Kidney epithelial cell (primary cell): ENCODE measurements around the gene DTYMK. TPM values are rescaled to one million over a fixed set of nuclear protein-coding genes. Genes with fewer than 3 reads are reported as not detected.
A peak's percentile ranks its signal among the peaks of the same experiment; 100 is the strongest.

Experiments
- DNase-seq: peaks from one replicate; pipeline ENCODE4 v3.0.0-alpha.2; 2010; ENCODE audit warnings: low read depth
- H3K27me3 ChIP-seq: 2 replicates; pipeline ENCODE4 v1.6.0; 2011; ENCODE audit warnings: low read length; ENCODE audit not compliant: control insufficient read depth, insufficient read depth
- H3K36me3 ChIP-seq: 2 replicates; pipeline ENCODE4 v1.5.1; 2011; ENCODE audit warnings: low read length; ENCODE audit not compliant: control insufficient read depth, insufficient read depth
- H3K4me3 ChIP-seq: 2 replicates; pipeline ENCODE4 v1.5.1; 2011; ENCODE audit warnings: low read depth, mild to moderate bottlenecking, control low read depth, low read length
- total RNA-seq: library from RNA; depleted of rRNA; stranded (reverse); fragments of >200 nt; gene quantifications from 2 replicates; pipeline ENCODE4 v1.2.3, GENCODE V29; 2015
- TF ChIP-seq, protein P1 (sequence below): IDR thresholded peaks from 2 replicates; pipeline ENCODE4 v1.5.1; 2011; ENCODE audit warnings: mild to moderate bottlenecking, moderate library complexity, low read length, control low read depth, inconsistent platforms; ENCODE audit not compliant: insufficient read depth, poor library complexity, severe bottlenecking

Gene DTYMK
- total RNA-seq, 1 donor from 2014 or later = 35.6 TPM

DNA sequence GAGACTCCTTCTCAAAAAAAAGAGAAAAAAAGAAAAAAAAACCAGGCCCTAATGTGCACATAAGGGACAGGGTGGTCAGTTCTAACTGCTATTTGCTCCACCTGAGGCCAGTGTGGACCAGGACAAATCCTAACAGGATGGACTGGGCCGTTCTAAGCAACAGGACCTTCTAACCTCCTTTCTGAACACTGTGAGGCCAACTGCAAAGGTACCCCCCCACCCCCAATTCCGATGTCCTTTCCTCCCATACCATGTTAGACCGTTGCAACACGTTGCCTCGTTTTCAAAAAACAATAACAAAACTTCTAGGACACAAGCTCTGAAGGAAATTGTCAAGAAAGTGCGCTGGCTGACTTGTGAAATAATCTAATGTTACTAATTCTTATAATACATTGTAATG is 50.9 kb downstream of the DTYMK start:
- TF ChIP-seq, protein P1, sequence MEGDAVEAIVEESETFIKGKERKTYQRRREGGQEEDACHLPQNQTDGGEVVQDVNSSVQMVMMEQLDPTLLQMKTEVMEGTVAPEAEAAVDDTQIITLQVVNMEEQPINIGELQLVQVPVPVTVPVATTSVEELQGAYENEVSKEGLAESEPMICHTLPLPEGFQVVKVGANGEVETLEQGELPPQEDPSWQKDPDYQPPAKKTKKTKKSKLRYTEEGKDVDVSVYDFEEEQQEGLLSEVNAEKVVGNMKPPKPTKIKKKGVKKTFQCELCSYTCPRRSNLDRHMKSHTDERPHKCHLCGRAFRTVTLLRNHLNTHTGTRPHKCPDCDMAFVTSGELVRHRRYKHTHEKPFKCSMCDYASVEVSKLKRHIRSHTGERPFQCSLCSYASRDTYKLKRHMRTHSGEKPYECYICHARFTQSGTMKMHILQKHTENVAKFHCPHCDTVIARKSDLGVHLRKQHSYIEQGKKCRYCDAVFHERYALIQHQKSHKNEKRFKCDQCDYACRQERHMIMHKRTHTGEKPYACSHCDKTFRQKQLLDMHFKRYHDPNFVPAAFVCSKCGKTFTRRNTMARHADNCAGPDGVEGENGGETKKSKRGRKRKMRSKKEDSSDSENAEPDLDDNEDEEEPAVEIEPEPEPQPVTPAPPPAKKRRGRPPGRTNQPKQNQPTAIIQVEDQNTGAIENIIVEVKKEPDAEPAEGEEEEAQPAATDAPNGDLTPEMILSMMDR = no peak
- DNase-seq = no peak
- H3K36me3 ChIP-seq = peaks cover 6% of the 10 kb centered on the region
- H3K4me3 ChIP-seq = peak overlapping the region; percentile 97
- no peaks in the 10 kb centered on the region for H3K27me3 ChIP-seq

DNA sequence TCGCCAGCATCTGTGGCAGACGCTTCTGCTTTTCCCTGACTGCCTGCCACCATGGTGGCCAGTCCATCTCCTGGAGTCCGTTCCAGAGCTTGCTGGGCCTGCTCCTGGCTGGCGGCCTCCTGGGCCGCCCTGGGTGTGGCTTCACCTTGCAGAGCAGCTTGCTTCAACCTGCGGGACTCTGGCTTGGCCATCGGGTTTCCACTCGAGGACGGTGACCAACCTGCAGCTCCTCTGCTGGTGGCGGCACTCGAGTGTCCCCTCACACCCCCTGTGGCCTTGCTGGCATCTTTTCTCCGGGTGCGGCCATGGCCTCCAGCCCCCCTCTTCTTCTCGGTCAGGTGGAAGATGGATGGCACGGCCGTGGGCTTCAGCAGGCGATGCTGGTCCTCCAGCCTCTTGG is 53.1 kb downstream of the DTYMK start:
- no peak for DNase-seq
- H3K36me3 ChIP-seq = peaks cover 5% of the 10 kb centered on the region

DNA sequence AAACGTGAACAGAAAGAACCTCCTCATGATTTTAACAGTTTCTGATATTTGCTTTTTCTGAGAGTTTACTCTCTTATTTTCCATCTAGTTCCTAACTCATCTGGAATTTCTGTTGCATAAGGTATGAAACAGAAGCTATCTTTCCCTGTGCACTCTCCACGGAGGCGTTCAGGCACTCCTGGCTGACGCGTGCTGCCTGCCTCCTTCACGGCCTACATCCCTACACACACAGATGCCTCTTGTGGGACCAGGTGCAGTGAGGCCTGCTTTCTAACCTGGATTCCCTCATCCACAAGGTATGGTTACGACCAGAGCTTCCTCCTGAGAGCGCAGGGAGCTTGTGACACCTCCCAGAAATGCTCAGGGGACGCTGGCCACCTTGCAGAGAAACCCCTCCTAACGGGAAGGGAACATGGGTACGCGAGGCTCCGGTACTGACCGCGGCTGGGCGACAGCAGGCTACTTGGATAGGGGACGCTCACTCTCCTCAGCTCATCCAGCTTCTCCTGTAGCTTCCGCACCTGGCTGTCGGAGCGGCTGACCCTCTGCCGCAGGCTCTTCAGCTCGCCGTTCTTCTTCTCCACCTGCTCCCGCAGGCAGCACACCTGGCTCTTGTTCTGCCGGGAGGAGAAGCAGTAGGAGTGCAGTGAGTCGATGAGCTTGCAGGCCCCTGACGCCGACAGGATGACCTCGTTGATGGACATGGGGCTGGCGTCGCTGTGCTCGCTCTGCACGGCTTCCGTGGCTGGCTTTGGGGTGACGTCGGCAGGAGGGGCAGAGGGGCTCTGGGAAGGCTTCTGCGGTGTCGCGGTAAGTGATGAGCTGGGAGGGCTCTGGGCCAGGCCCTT is 53.9 kb downstream of the DTYMK start:
- TF ChIP-seq, protein P1 = no peak
- Histone ChIP-seq H3K27me3 (no peaks in the 10 kb centered on the region), H3K36me3 (peaks cover 5% of the 10 kb centered on the region), H3K4me3 (no peak overlapping the region)
- no peak for DNase-seq

More for the DNA sequence above, 53.1 kb downstream of the DTYMK start:
- TF ChIP-seq, protein P1 = no peak
- H3K4me3 ChIP-seq = no peak overlapping the region
- no peaks in the 10 kb centered on the region for H3K27me3 ChIP-seq

DNA sequence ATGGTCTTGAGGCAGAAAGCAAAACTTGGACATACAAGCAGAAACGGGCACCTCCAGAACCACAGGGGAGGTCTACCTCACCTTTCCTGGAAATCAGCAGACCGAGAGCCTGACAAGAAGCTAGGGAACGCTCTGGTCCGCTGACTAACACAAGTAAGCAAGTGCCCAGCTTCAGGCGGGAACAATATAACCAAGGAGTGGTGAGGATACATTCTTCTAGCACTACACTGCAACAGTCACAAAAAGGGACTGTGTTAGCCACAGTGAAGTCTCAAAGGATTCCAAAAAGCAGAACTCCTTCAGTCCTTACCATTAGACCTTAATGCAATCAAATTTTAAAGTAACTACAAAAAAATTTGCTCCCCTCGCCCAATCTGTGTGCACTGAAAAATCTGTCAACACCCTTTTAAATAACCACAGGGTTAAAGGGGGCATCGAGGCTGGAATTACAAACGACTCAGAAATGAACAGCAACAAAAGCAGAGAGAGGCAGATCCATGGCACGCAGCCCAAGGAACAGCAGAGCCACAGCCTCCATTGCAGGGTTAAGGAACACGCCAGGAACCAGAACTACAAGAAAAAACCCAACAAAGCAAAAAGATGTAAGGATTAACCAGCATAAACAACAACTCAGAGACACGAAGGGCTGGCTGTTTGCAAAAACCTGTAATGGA is 56.7 kb downstream of the DTYMK start:
- DNase-seq = peak; percentile 70
- Histone ChIP-seq H3K27me3 (no peaks in the 10 kb centered on the region), H3K36me3 (peaks cover 5% of the 10 kb centered on the region), H3K4me3 (no peak overlapping the region)
- TF ChIP-seq, protein P1 = no peak

DNA sequence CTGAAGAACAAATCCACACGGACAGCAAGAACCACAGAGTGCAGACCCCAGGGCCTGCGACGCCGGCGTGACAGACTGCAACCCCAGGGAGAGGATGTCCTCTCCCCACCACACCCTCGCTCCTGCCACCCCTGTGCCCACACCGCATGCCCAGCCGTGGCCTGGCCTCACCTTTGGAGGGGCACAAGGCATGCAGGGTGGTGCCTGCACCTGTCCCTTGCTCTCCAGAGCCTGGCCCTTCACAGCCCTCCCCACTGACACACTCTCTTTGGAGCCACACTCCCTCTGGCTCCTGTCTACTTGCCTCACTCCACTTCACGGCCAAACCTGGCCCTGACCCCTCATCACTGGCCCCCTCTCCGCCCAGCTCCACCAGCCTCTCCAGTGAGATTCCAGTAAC is 58.9 kb downstream of the DTYMK start:
- H3K4me3 ChIP-seq = no peak overlapping the region
- DNase-seq = no peak
- H3K27me3 ChIP-seq = no peaks in the 10 kb centered on the region
- H3K36me3 ChIP-seq = no peaks in the 10 kb centered on the region
- TF ChIP-seq, protein P1 = no peak

Other genes starting within 250 kb of the DTYMK start
- gene STK25, start 178.2 kb downstream of the DTYMK start, total RNA-seq = 271 and 316 TPM in 2 replicates
- gene BOK, start 128.1 kb downstream of the DTYMK start, total RNA-seq = 86.8 and 93.7 TPM in 2 replicates
- gene THAP4, start 49.7 kb downstream of the DTYMK start, total RNA-seq = 43.3 and 51.7 TPM in 2 replicates
- gene ATG4B, start 49.1 kb downstream of the DTYMK start, total RNA-seq = 62.6 and 120 TPM in 2 replicates
- gene ING5, start 15.2 kb upstream of the DTYMK start, total RNA-seq = 12.6 and 25.6 TPM in 2 replicates
- 10.2 and 16.5 TPM in 2 replicates for gene D2HGDH, start 47.8 kb upstream of the DTYMK start, total RNA-seq
- gene GAL3ST2, start 90.0 kb upstream of the DTYMK start, total RNA-seq = not detected in 2 replicates
- gene NEU4, start 122.4 kb upstream of the DTYMK start, total RNA-seq = not detected in 2 replicates
- gene PDCD1, start 172.1 kb upstream of the DTYMK start, total RNA-seq = 1.0 TPM in 1 of 2 replicates, not detected in the other
- gene RTP5, start 182.9 kb upstream of the DTYMK start, total RNA-seq = not detected in 2 replicates